Body of pancreas (tissue), 4 donors: ENCODE data around the gene RPIA. TPM values are rescaled to one million over a fixed set of nuclear protein-coding genes. Genes with fewer than 3 reads are reported as not detected.
A peak's percentile ranks its signal among the peaks of the same experiment; 100 is the strongest.

Source experiments
- ATAC-seq: fragments of 150-250 bp; one replicate; pipeline ENCODE4 v1.9.1; 2016
- DNase-seq, 4 donors: peaks; one replicate each; pipeline ENCODE4 v3.0.0-alpha.2; 2019
- H3K27ac ChIP-seq, 4 donors: fragments of 200-600 bp; sonication (generic); 1 replicate in 3 of 4; 2 replicates in 1 of 4; pipeline versions ENCODE4 v1.5.1 to v1.6.1; 2016 to 2019; ENCODE audit warnings: mild to moderate bottlenecking in 1 of 4, mixed read lengths in 1 of 4, moderate library complexity in 1 of 4
- H3K27me3 ChIP-seq, 2 donors: fragments of 200-600 bp; sonication (generic); one replicate each; pipeline ENCODE4 v1.6.0; 2016; ENCODE audit warnings: mild to moderate bottlenecking in 1 of 2
- H3K36me3 ChIP-seq, 2 donors: fragments of 200-600 bp; sonication (generic); replicated peaks in 1 of 2; 2 replicates each; pipeline ENCODE4 v1.5.1; 2016; ENCODE audit warnings: low read depth in 2 of 2; ENCODE audit not compliant: insufficient read depth in 1 of 2
- H3K4me1 ChIP-seq: fragments of 200-600 bp; sonication (generic); one replicate; pipeline ENCODE4 v1.6.0; 2016
- H3K4me3 ChIP-seq, 2 donors: fragments of 200-600 bp; sonication (generic); 1 replicate in 1 of 2; 2 replicates in 1 of 2; pipeline ENCODE4 v1.5.1; 2016 to 2019
- H3K9me3 ChIP-seq, 3 donors: fragments of 200-600 bp; sonication (generic); 1 replicate in 2 of 3; 2 replicates in 1 of 3; pipeline ENCODE4 v1.5.1; 2016
- CTCF ChIP-seq, 7 experiments: fragments of 450-650 bp in 4 of 7; fragments of 200-600 bp in 3 of 7; sonication (generic) in 3 of 7; IDR thresholded peaks; one replicate each; pipeline ENCODE4 v1.5.1; 2016 to 2019; ENCODE audit warnings: antibody characterized with exemption in 7 of 7
- POLR2A ChIP-seq, 3 donors: fragments of 450-650 bp; IDR thresholded peaks; one replicate each; pipeline ENCODE4 v1.6.1; 2016; ENCODE audit warnings: antibody characterized with exemption in 3 of 3, mild to moderate bottlenecking in 2 of 3
- WGBS, 2 donors: methylation state at CpG; one replicate each; pipeline ENCODE4 v1.1.5; 2017; 5-methylcytosine and 5-hydroxymethylcytosine counted together
- intact Hi-C: fragments of 100-400 bp; cut with DNase I; formaldehyde crosslinking; loops from one replicate; pipeline ENCODE4 v1.15.1; 2023
- total RNA-seq, 2 donors: library from RNA; depleted of rRNA; stranded (reverse); fragments of >200 nt; gene quantifications; one replicate each; pipeline ENCODE4 v1.1.0, GENCODE V29; 2016

RPIA gene
- total RNA-seq, 2 donors from 2014 or later = 10.9 to 18.5 TPM

GRCh38 chr2:88737385-88737784 lies 45.9 kb downstream of the RPIA start:
- Histone ChIP-seq H3K4me3 (no peak overlapping the region), H3K27ac (peak overlapping the region in 3 of 4 donors; percentile 13 to 54 (median 43)), H3K4me1 (peaks cover 24% of the 10 kb centered on the region), H3K9me3 (no peaks in the 10 kb centered on the region), H3K36me3 (peaks cover 0 to 2% of the 10 kb centered on the region in 2 donors), H3K27me3 (no peaks in the 10 kb centered on the region)
- 21 to 53% methylated on average over 4 of the region's 4 CpGs for WGBS, 2 donors
- ATAC-seq = peak; percentile 45
- TF ChIP-seq POLR2A (IDR thresholded peaks at IDR 0.05) = no peak
- no peak for TF ChIP-seq CTCF (IDR thresholded peaks at IDR 0.05)
- intact Hi-C loops = no loop called here
- DNase-seq = no peak

GRCh38 chr2:88738271-88738670 lies 46.8 kb downstream of the RPIA start:
- Histone ChIP-seq H3K36me3 (peaks cover 0 to 2% of the 10 kb centered on the region in 2 donors), H3K27ac (peak overlapping the region in 2 of 4 donors; percentile 43 to 54), H3K4me1 (peaks cover 24% of the 10 kb centered on the region), H3K4me3 (no peak overlapping the region), H3K9me3 (no peaks in the 10 kb centered on the region), H3K27me3 (no peaks in the 10 kb centered on the region)
- ATAC-seq (no peak), DNase-seq (no peak)
- 52 to 73% methylated on average over 3 of the region's 3 CpGs for WGBS, 2 donors
- TF ChIP-seq POLR2A (IDR thresholded peaks at IDR 0.05) (no peak), CTCF (IDR thresholded peaks at IDR 0.05) (no peak)
- intact Hi-C loops = no loop called here

DNA sequence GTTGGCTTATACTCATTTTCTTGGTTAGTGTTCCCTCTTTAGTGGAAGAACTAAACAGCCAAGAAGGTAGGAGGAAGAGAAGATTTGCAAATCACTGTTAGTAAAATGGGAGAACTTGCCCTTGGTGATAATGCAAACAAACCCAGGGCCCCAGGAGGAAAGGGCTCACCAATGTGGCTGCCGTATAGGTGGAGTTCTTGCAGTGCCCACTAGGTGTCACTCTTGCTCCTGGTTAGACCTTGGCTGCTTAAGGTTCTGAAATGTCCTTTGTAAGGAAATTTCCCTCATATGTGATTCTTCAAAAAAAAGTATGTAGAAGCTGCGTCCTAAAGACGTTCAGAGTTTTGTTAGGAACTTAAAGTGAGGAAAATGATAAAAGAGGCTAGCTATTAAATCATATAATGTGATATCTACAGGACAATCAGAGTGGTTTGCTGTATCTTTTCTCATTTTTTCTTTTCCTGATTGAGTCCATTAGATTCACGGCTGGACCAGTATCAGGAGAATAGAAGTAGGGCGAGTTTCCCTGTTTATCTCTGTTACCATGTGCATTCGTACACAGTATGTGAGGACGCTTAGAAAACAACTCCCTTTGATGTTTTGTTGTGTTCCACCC lies 48.6 kb downstream of the RPIA start:
- peak; percentile 85 for ATAC-seq
- 22 to 37% methylated on average over 7 of the region's 7 CpGs for WGBS, 2 donors

GRCh38 chr2:88746929-88747490 lies 55.5 kb downstream of the RPIA start:
- peaks cover 8 to 11% of the 10 kb centered on the region in 2 donors for H3K36me3 ChIP-seq
- H3K27ac ChIP-seq = no peak overlapping the region
- TF ChIP-seq CTCF (IDR thresholded peaks at IDR 0.05) (no peak), POLR2A (IDR thresholded peaks at IDR 0.05) (no peak)
- H3K4me3 ChIP-seq = no peak overlapping the region
- ATAC-seq (no peak), DNase-seq (no peak)
- no peaks in the 10 kb centered on the region for H3K27me3 ChIP-seq
- H3K9me3 ChIP-seq = no peaks in the 10 kb centered on the region
- intact Hi-C loops = no loop called here
- 95 to 99% methylated on average over 6 of the region's 6 CpGs for WGBS, 2 donors
- H3K4me1 ChIP-seq = no peaks in the 10 kb centered on the region

More for the DNA sequence above, 48.6 kb downstream of the RPIA start:
- H3K36me3 ChIP-seq = peaks cover 0 to 2% of the 10 kb centered on the region in 2 donors
- H3K9me3 ChIP-seq = no peaks in the 10 kb centered on the region
- peaks cover 24% of the 10 kb centered on the region for H3K4me1 ChIP-seq
- intact Hi-C loops = no loop called here
- TF ChIP-seq CTCF (IDR thresholded peaks at IDR 0.05) = peak; percentile 80 to 93 (median 86)
- TF ChIP-seq POLR2A (IDR thresholded peaks at IDR 0.05) = no peak
- DNase-seq = peak; percentile 82 to 89 (median 84)
- no peaks in the 10 kb centered on the region for H3K27me3 ChIP-seq
- no peak overlapping the region for H3K4me3 ChIP-seq
- H3K27ac ChIP-seq = peak overlapping the region in 2 of 4 donors; percentile 15 to 35

DNA sequence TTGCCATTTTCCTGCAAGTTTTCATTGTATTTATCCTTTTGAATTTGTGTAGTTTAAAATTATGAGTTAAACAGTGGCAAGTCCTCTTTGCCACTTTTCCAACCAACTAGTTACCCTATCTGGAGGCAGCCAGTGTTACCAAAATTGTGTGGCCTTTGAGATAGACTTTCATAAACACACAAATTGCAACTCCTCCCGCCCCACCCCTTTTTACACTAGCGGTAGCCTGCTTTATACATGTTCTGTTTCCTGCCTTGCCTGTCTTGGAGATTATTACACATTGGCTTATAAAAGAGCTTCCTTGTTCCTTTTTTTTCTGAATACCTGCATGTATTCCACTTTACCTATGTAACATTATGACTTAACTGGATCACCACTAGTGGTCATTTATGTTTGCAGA lies 56.5 kb downstream of the RPIA start:
- intact Hi-C loops = no loop called here

More for the DNA sequence above, 56.5 kb downstream of the RPIA start:
- Histone ChIP-seq H3K4me1 (no peaks in the 10 kb centered on the region), H3K36me3 (peaks cover 8 to 11% of the 10 kb centered on the region in 2 donors), H3K27me3 (no peaks in the 10 kb centered on the region), H3K4me3 (no peak overlapping the region), H3K27ac (no peak overlapping the region), H3K9me3 (no peaks in the 10 kb centered on the region)
- no peak for ATAC-seq
- TF ChIP-seq CTCF (IDR thresholded peaks at IDR 0.05) (no peak), POLR2A (IDR thresholded peaks at IDR 0.05) (no peak)
- 83 to 86% methylated on average over 2 of the region's 2 CpGs for WGBS, 2 donors
- no peak for DNase-seq
